GM12874 (cell line): Measurements from ENCODE around the gene HIBADH.

Experiments
- CTCF ChIP-seq: IDR thresholded peaks from 2 replicates; pipeline ENCODE4 v1.5.1; 2011; ENCODE audit warnings: low read depth, mild to moderate bottlenecking, control low read depth, low read length, moderate library complexity; ENCODE audit not compliant: insufficient read depth

The HIBADH gene

GRCh38 chr7:27478084-27478483, 184.6 kb downstream of the HIBADH start:
- TF ChIP-seq CTCF = no peak

GRCh38 chr7:27476493-27476892, 186.2 kb downstream of the HIBADH start:
- no peak for TF ChIP-seq CTCF
